ENCODE data around the gene CACNA2D3.

Gene CACNA2D3

GRCh38 chr3:54167999-54168398 is 45.6 kb downstream of the CACNA2D3 start:
- DNase-seq (ENCODE audit: low read depth, low spot score) = no peak
- no peak overlapping the region for H3K27ac ChIP-seq

GRCh38 chr3:54168451-54168850 is 46.1 kb downstream of the CACNA2D3 start:
- no peak overlapping the region for H3K27ac ChIP-seq
- DNase-seq (ENCODE audit: low read depth, low spot score) = no peak

DNA sequence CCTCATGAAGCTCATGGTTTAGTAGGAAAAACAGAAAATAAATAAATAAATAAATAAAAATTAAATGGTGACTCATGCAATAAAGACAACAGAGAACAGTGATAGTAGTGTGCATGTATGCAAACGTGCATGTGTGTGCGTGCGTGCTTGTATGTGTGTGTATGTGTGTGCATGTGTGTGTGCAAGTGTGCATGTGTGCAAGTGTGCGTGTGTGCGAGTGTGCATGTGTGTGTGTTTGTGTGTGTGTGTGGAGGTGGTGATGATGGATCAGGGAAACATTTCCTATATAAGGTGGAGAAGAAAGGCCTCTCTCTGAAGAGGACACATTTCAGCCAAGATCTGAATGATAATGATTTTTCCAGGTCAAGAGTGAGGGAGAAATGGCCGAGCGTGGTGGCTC is 47.2 kb downstream of the CACNA2D3 start:
- no peak overlapping the region for H3K27ac ChIP-seq
- no peak for DNase-seq (ENCODE audit: low read depth, low spot score)

GRCh38 chr3:54171509-54171908 is 49.2 kb downstream of the CACNA2D3 start:
- no peak overlapping the region for H3K27ac ChIP-seq
- no peak for DNase-seq (ENCODE audit: low read depth, low spot score)

DNA sequence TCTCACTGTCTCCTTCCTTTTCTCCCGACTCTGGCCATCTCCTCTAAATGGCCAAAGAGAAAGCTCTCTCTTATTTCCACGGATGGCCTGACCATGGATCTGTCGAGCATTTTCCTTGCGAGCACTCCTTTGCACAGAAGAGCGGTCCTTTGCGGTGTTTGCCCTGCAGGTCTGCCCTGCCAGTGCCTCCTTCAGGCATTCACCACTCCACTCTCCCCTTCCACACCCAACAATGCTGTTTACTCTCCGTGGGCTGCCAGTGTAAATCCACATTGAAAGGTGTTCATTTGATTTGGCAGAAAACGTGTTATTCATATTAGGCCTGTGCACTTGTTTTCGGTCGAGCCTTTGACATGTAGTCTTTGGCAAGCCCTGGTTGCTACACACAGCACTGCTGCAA is 49.6 kb downstream of the CACNA2D3 start:
- no peak for DNase-seq (ENCODE audit: low read depth, low spot score)
- no peak overlapping the region for H3K27ac ChIP-seq

- DNase-seq (ENCODE audit: low read depth, low spot score) = no peak
- no peak overlapping the region for H3K27ac ChIP-seq
These were observed 51.0 kb downstream of the CACNA2D3 start for GRCh38 chr3:54173371-54173770.

- no peak for DNase-seq (ENCODE audit: low read depth, low spot score)
- no peak overlapping the region for H3K27ac ChIP-seq
These were observed 53.8 kb downstream of the CACNA2D3 start for GRCh38 chr3:54176106-54176505.

DNA sequence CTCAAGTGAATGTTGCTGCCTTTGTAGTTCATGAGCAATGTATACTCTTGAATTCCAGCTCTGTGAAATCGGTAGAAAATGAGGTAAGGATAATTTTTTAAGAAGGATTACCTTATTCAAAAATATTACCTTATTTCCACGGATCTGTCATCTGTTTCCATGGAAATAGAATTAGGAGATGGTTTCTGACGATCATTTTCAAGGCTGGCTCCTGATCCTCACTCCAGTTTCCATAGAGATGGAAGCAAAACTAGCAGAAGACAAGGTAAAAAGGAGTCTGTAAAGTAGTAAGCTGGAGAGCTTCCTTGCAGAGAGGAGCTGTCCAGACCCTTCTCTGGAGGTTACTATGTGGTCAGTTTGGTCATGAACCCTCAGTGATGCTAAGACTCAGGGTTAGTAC is 55.5 kb downstream of the CACNA2D3 start:
- no peak overlapping the region for H3K27ac ChIP-seq
- DNase-seq (ENCODE audit: low read depth, low spot score) = no peak

DNA sequence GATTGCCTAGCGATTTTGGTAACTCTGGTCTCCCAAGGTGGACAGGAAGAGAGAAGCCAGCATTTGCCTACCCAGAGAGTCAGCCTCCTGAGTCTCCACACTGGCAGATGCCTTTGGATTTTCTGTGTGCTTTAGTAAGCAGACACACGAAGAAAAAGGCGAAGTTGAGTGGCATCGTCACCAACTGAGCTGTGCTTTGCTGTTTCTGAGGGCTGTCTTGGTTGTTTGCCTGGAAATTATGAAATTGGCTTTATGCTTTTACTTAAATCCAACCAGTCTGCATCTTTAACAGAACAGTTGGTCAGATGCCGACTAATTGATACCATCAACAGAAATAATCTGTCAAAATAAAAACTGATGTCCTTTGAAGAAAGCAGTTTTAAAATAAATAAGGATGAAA is 56.0 kb downstream of the CACNA2D3 start:
- no peak overlapping the region for H3K27ac ChIP-seq
- no peak for DNase-seq (ENCODE audit: low read depth, low spot score)

DNA sequence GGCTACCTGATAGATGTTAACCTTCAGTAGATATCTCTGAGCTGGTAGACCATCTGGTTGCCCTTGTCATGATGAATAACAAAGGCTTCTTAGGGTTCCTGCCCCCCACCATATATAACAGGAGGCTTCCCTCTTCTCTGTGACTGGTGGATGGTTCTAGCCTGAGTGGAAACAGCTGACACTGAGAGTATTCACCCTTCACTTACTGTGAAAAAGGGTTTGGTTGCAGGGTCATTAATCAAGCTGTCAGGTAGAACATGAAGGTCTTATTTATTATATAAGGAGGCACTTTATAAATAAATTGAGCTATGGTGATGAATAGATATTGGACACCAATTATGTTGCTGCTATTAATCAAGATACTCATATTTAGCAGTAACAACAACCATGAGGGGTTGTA is 58.6 kb downstream of the CACNA2D3 start:
- no peak for DNase-seq (ENCODE audit: low read depth, low spot score)
- no peak overlapping the region for H3K27ac ChIP-seq

DNA sequence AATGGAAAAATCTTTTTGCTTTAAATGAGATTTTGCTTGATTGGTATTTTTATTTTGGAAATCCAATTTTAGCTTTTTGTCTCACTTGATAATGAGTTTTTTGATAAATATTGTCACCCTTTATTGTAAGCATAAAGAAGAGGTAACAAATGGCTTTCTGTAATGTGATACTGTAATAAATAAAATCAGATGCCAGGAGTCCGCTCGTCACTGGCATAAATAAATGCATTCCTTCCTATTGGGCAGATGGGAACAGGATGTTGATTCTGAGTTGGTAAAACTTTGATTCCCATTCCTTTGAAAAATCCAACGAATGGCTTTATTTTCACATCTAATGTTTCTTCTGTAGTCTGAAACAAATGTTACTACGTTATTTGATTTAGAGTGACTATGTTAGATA is 59.9 kb downstream of the CACNA2D3 start:
- H3K27ac ChIP-seq = no peak overlapping the region
- no peak for DNase-seq (ENCODE audit: low read depth, low spot score)

GRCh38 chr3:54185740-54186139 is 63.4 kb downstream of the CACNA2D3 start:
- no peak for DNase-seq (ENCODE audit: low read depth, low spot score)
- no peak overlapping the region for H3K27ac ChIP-seq

- H3K27ac ChIP-seq = no peak overlapping the region
- DNase-seq (ENCODE audit: low read depth, low spot score) = peak; percentile 6
These were observed 65.9 kb downstream of the CACNA2D3 start for GRCh38 chr3:54188176-54188791.

DNA sequence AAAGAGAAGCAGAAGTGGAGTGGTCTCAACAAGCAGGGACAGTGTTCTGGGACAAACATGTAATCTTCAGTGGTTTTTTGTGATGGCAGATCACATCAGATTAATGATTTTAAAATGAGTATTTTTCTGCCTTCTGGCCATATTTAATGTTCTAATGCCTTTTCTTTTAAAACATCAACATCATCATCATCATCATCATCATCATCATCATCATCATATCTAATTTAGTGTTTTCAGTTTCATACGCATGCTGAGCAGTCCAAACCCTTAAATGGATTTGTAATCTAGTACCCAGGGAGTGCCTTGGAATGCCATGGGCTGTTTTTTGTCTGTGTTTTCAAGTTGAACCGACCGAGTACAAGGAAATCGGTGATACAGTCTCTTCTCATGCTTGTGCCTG is 68.9 kb downstream of the CACNA2D3 start:
- DNase-seq (ENCODE audit: low read depth, low spot score) = no peak
- no peak overlapping the region for H3K27ac ChIP-seq

GRCh38 chr3:54192026-54192425 is 69.7 kb downstream of the CACNA2D3 start:
- H3K27ac ChIP-seq = no peak overlapping the region
- DNase-seq (ENCODE audit: low read depth, low spot score) = no peak

- no peak overlapping the region for H3K27ac ChIP-seq
- no peak for DNase-seq (ENCODE audit: low read depth, low spot score)
These were observed 70.7 kb downstream of the CACNA2D3 start for GRCh38 chr3:54193093-54193492.

DNA sequence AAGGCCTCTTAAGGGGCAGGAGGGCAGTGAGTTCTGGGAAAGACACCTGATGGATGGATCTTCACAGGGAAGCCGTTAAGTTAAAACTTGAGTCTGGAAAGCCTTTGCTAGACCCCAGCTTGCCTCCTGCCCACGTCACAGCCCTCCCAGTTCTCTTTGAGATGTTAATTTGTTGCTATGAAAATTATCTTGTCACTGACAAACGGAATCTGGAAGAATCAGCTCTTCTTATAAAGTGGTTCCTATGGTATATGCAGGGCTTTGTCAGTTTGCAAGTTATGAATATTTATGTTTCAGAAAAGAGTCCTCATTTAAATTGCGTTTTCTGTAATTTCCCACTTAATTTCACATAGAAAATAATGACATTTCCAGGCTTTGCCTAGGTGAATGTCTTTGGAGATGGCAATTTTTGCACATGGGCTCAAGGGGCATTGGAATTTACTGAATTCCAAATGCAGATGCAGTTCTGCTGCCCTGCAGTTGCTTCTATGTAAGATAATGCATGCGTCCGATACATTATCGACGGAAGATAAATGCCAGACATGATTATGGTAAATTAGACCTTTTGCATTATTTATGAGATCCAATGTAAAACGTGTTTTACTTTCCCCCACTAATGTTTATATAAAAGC is 74.1 kb downstream of the CACNA2D3 start:
- H3K27ac ChIP-seq = no peak overlapping the region
- DNase-seq (ENCODE audit: low read depth, low spot score) = no peak

DNA sequence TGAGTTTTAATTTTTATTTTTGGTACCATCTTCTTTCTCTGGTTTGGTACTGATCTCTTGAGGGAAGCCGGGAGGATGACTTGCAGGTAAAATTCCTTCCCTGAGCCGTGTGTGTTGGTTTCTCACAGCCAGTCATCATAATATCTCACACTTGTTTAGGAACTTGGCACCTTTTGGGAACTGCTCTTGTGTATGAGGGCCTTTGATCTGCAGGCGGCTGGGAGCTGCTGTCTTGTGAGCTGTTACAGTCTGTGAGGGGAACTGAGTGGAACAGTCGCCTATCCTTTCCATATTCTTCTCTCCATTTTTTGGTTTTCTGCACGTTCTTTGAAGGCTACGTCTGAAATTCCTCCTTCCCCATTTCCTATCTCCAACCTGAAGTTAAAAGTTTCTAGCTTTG is 75.2 kb downstream of the CACNA2D3 start:
- no peak overlapping the region for H3K27ac ChIP-seq
- DNase-seq (ENCODE audit: low read depth, low spot score) = no peak

DNA sequence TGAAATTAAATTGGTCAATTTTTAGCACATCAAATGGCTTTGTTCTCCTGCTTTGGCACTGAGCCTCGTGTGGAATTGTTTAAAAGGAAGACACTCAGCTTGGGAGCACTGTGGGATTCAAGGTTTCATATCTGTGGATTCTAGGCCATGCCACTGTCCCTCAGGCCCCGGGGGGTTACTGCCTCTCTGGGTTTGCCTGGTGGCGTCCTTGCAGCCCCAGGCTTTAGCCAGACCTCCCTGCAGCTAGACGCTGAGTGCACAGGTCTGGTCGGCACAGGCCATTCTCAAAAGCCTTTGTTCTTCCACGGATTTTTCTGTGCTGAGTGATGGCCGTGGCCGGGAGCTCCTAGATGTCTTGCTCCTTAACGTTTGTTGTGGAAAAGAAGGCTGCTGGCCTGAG is 76.2 kb downstream of the CACNA2D3 start:
- no peak for DNase-seq (ENCODE audit: low read depth, low spot score)
- H3K27ac ChIP-seq = no peak overlapping the region

DNA sequence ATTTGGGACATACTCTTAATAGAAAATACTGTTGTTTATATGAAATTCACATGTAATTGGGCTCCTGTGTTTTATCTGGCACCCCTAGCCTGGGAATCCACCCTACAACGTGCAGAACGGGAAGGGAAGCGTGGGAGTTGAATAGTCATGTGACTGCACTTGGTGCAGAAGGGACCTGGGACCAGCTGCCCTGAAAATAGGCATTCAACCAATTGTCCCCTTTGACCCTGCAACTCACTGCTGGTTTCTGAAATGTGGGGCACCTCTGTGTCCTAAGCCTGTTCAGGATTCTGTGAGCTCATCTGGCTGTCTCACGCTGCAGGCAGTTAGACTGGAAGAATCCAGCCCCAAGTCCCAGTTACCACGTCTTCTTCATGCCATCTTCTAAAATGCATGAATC is 79.7 kb downstream of the CACNA2D3 start:
- DNase-seq (ENCODE audit: low read depth, low spot score) = no peak

GRCh38 chr3:54202651-54203248 is 80.4 kb downstream of the CACNA2D3 start:
- no peak for DNase-seq (ENCODE audit: low read depth, low spot score)

More for the DNA sequence above, 79.7 kb downstream of the CACNA2D3 start:
- no peak overlapping the region for H3K27ac ChIP-seq

GRCh38 chr3:54206874-54207273 is 84.5 kb downstream of the CACNA2D3 start:
- DNase-seq (ENCODE audit: low read depth, low spot score) = no peak

More at GRCh38 chr3:54202651-54203248, 80.4 kb downstream of the CACNA2D3 start:
- no peak overlapping the region for H3K27ac ChIP-seq

More at GRCh38 chr3:54206874-54207273, 84.5 kb downstream of the CACNA2D3 start:
- H3K27ac ChIP-seq = no peak overlapping the region
